CD4-positive, alpha-beta T cell (primary cell): ENCODE results near the gene BBS5. TPM values are rescaled to one million over a fixed set of nuclear protein-coding genes. Genes with fewer than 3 reads are reported as not detected.
"Not testable (repeated sequence)": the region's sequence is repeated elsewhere in the genome, so short reads cannot be mapped to it uniquely, and the experiment has no call there.

ENCODE experiments used
- ATAC-seq: fragments of 200-7000 bp; cut with Tn5 transposase; one replicate; pipeline ENCODE4 v1.10.0; 2022; ENCODE audit warnings: mild to moderate bottlenecking; ENCODE audit not compliant: poor library complexity
- CTCF ChIA-PET: fragments of 350-600 bp; sonication (Branson Sonifier 250); formaldehyde crosslinking; loops from one replicate; lab custom pipeline; 2021; ENCODE audit warnings: antibody characterized with exemption, inconsistent platforms; lab: Charles Lee
- POLR2A ChIA-PET: fragments of 350-600 bp; sonication (Branson Sonifier 250); formaldehyde crosslinking; loops from one replicate; lab custom pipeline; 2021; ENCODE audit warnings: antibody characterized with exemption, inconsistent platforms; lab: Charles Lee
- DNase-seq, 14 experiments: peaks; one replicate each; pipeline ENCODE4 v3.0.0-alpha.2; 2013 to 2020; ENCODE audit warnings: mixed read lengths in 2 of 14
- H3K27ac ChIP-seq, 2 donors: one replicate each; pipeline versions ENCODE4 v1.5.1 to v1.7.0; 2013; ENCODE audit warnings: low read length in 2 of 2, low read depth in 1 of 2, mild to moderate bottlenecking in 1 of 2
- H3K27me3 ChIP-seq, 2 experiments: 1 replicate in 1 of 2; 2 replicates in 1 of 2; pipeline versions ENCODE4 v1.6.1 to v1.7.0; 2013; ENCODE audit warnings: low read length in 2 of 2, control low read depth in 1 of 2, mild to moderate bottlenecking in 1 of 2, moderate library complexity in 1 of 2; ENCODE audit not compliant: insufficient read depth in 2 of 2, control insufficient read depth in 1 of 2
- H3K36me3 ChIP-seq: one replicate; pipeline ENCODE4 v1.6.1; 2013; ENCODE audit warnings: low read length, control low read depth; ENCODE audit not compliant: insufficient read depth
- H3K4me1 ChIP-seq: one replicate; pipeline ENCODE4 v1.6.1; 2013; ENCODE audit warnings: low read length, control low read depth; ENCODE audit not compliant: insufficient read depth
- H3K4me3 ChIP-seq: one replicate; pipeline ENCODE4 v1.5.1; 2013; ENCODE audit warnings: mild to moderate bottlenecking, low read length, moderate library complexity
- H3K9me3 ChIP-seq, 2 experiments: 1 replicate in 1 of 2; 2 replicates in 1 of 2; pipeline versions ENCODE4 v1.6.1 to v1.7.0; 2013; ENCODE audit warnings: low read length in 2 of 2, mild to moderate bottlenecking in 2 of 2, control low read depth in 1 of 2, moderate library complexity in 1 of 2; ENCODE audit not compliant: control insufficient read depth in 1 of 2, insufficient read depth in 1 of 2
- H3K27ac Mint-ChIP-seq: one replicate; pipeline ENCODE4 v1.8.0; 2020; ENCODE audit warnings: mixed read lengths
- H3K27me3 Mint-ChIP-seq: one replicate; pipeline ENCODE4 v1.8.0; 2021; ENCODE audit warnings: mixed read lengths
- H3K36me3 Mint-ChIP-seq: one replicate; pipeline ENCODE4 v1.8.0; 2021; ENCODE audit warnings: low read depth, mixed read lengths
- H3K4me1 Mint-ChIP-seq: one replicate; pipeline ENCODE4 v1.8.0; 2021; ENCODE audit warnings: low read depth, mixed read lengths
- H3K4me3 Mint-ChIP-seq: one replicate; pipeline ENCODE4 v1.8.0; 2020; ENCODE audit warnings: mild to moderate bottlenecking, mixed read lengths
- H3K9me3 Mint-ChIP-seq: one replicate; pipeline ENCODE4 v1.8.0; 2020; ENCODE audit warnings: mixed read lengths
- intact Hi-C, 2 experiments: fragments of 100-400 bp; cut with DNase I in 1 of 2; cut with micrococcal nuclease in 1 of 2; formaldehyde crosslinking; loops; one replicate each; pipeline versions ENCODE4 v1.15.1 to v1.9.0; 2023 to 2025; cut with DNase I, micrococcal nuclease
- total RNA-seq, 174 experiments: library from RNA in 2 of 174; stranded (reverse) in 2 of 174; gene quantifications; one replicate each; pipeline ENCODE4 v1.2.3 and lab custom pipeline; 2021 to 2026
- TF ChIP-seq, protein P1 (sequence below): fragments of 200-600 bp; IDR thresholded peaks from one replicate; pipeline ENCODE4 v1.8.0; 2022; ENCODE audit warnings: antibody characterized with exemption, mild to moderate bottlenecking

Gene BBS5
- total RNA-seq, 2 experiments from 2014 or later, result 2.1 to 2.2 TPM

DNA sequence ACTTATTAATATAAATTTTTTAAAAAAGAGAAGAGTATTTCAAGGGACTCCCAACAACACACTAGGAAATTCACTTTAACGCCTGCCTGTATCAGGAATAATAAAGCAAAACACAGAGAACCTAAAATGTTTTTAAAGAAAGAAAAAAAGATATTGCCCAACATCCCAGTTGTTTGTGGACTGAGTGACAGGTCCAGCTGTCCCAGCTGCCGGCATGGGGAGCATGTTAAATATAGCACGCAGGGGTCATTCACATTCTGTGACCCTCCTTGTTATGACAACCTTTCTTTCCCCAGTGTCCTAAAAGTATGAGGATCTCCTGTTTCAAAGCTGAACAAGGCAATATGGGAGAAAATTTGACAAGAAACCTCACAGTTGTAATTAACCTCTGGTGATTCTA, 34.6 kb downstream of the BBS5 start:
- intact Hi-C loops, result no loop called here
- Mint-ChIP-seq H3K36me3 (no peaks in the 10 kb centered on the region), H3K27ac (no peak overlapping the region), H3K27me3 (no peaks in the 10 kb centered on the region), H3K4me1 (no peaks in the 10 kb centered on the region), H3K9me3 (no peaks in the 10 kb centered on the region), H3K4me3 (no peak overlapping the region)
- ChIA-PET POLR2A (no interaction called here), CTCF (no interaction called here)
- Histone ChIP-seq H3K27me3 (no peaks in the 10 kb centered on the region), H3K4me1 (no peaks in the 10 kb centered on the region), H3K9me3 (no peaks in the 10 kb centered on the region), H3K27ac (no peak overlapping the region), H3K4me3 (no peak overlapping the region), H3K36me3 (no peaks in the 10 kb centered on the region)
- TF ChIP-seq, protein P1, sequence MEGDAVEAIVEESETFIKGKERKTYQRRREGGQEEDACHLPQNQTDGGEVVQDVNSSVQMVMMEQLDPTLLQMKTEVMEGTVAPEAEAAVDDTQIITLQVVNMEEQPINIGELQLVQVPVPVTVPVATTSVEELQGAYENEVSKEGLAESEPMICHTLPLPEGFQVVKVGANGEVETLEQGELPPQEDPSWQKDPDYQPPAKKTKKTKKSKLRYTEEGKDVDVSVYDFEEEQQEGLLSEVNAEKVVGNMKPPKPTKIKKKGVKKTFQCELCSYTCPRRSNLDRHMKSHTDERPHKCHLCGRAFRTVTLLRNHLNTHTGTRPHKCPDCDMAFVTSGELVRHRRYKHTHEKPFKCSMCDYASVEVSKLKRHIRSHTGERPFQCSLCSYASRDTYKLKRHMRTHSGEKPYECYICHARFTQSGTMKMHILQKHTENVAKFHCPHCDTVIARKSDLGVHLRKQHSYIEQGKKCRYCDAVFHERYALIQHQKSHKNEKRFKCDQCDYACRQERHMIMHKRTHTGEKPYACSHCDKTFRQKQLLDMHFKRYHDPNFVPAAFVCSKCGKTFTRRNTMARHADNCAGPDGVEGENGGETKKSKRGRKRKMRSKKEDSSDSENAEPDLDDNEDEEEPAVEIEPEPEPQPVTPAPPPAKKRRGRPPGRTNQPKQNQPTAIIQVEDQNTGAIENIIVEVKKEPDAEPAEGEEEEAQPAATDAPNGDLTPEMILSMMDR, result no peak
- ATAC-seq (no peak), DNase-seq (no peak)

DNA sequence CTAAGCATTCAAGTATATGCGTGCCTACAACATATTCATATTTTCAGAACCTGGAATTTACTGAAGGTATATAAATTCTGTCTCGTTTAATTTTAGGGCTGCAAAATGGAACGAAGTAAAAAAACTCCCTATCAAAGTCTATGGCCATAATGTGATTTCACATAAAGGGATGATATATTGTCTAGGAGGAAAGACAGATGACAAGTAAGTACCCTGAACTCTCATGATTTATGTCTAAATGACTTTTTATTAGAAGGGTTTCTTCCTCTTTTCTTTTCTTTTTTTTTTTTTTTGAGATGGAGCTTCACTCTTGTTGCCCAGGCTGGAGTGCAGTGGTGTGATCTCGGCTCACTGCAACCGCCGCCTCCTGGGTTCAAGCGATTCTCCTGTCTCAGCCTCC, 35.5 kb downstream of the BBS5 start:
- H3K36me3 Mint-ChIP-seq, H3K36me3 ChIP-seq, H3K27me3 Mint-ChIP-seq, ATAC-seq, H3K4me3 ChIP-seq, intact Hi-C loops, H3K9me3 ChIP-seq, CTCF ChIA-PET, H3K4me1 ChIP-seq, DNase-seq, H3K27ac Mint-ChIP-seq, H3K4me1 Mint-ChIP-seq, H3K4me3 Mint-ChIP-seq, H3K9me3 Mint-ChIP-seq, POLR2A ChIA-PET, H3K27ac ChIP-seq, H3K27me3 ChIP-seq: not testable (repeated sequence)

DNA sequence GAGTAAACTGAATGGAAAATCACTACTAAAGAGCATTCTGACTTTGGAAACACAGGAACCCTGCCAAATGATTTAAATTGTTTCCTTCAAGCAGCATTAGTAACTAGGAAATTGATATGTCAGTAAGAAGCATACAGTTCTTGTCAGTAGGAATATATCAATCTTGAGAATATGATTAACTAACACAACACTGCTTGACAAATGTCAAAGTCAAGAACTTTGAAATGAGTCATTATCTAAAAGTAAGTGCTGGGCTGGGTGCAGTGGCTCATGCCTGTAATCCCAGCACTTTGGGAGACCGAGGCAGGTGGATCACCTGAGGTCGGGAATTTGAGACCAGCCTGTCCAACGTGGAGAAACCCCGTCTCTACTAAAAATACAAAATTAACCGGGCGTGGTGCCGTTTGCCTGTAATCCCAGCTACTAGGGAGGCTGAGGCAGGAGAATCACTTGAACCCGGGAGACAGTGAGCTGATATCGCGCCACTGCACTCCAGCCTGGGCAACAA, 37.2 kb downstream of the BBS5 start:
- H3K4me3 Mint-ChIP-seq, H3K27ac Mint-ChIP-seq, H3K4me3 ChIP-seq, H3K4me1 ChIP-seq, intact Hi-C loops, H3K9me3 ChIP-seq, CTCF ChIA-PET, H3K36me3 ChIP-seq, H3K27ac ChIP-seq, H3K4me1 Mint-ChIP-seq, H3K27me3 ChIP-seq, ATAC-seq, H3K27me3 Mint-ChIP-seq, POLR2A ChIA-PET, H3K9me3 Mint-ChIP-seq, DNase-seq, H3K36me3 Mint-ChIP-seq: not testable (repeated sequence)

DNA sequence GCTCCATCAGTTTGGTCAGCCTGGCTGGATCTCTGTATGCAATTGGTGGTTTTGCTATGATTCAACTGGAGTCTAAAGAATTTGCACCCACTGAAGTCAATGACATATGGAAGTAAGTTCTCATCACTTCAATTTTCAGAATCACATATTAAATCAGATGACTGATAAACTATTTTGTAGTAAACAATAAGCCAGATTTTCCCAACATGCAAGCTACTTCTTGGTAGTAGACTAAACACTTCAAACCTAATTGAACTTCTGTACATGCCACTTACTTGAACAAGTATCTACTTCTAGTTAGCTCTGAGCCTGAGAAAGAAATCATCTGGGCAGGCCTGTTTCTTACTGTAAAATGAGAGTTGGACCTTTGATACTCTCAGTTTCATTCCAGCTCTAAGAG, 41.6 kb downstream of the BBS5 start:
- TF ChIP-seq, protein P1, result no peak
- H3K4me1 ChIP-seq, result no peaks in the 10 kb centered on the region
- no peak overlapping the region for H3K27ac Mint-ChIP-seq
- ATAC-seq, result no peak
- intact Hi-C loops, result loop anchor here in 1 of 2 experiments (10.0 kb wide), 1 partner anchor 154 kb away; no protein-coding TSS in a partner anchor
- no peaks in the 10 kb centered on the region for H3K9me3 Mint-ChIP-seq
- H3K36me3 Mint-ChIP-seq, result no peaks in the 10 kb centered on the region
- no peak for DNase-seq
- no peak overlapping the region for H3K4me3 Mint-ChIP-seq
- no peak overlapping the region for H3K27ac ChIP-seq
- H3K27me3 ChIP-seq, result no peaks in the 10 kb centered on the region
- no peaks in the 10 kb centered on the region for H3K9me3 ChIP-seq
- POLR2A ChIA-PET, result interaction anchor here (0.5 kb wide), 1 partner anchor 28 kb away, joined by 3 read pairs; no protein-coding TSS in a partner anchor
- CTCF ChIA-PET, result no interaction called here
- H3K4me3 ChIP-seq, result no peak overlapping the region
- no peaks in the 10 kb centered on the region for H3K4me1 Mint-ChIP-seq
- no peaks in the 10 kb centered on the region for H3K27me3 Mint-ChIP-seq
- no peaks in the 10 kb centered on the region for H3K36me3 ChIP-seq
